Heart right ventricle (tissue), 16 donors: ENCODE results near the gene SMS. TPM values are rescaled to one million over a fixed set of nuclear protein-coding genes. Genes with fewer than 3 reads are reported as not detected.

ENCODE experiments used
- ATAC-seq, 8 donors: fragments of 200-7000 bp; cut with Tn5 transposase; one replicate each; pipeline ENCODE4 v1.9.1; 2020; ENCODE audit warnings: mild to moderate bottlenecking in 8 of 8, moderate library complexity in 8 of 8, moderate number of reproducible peaks in 1 of 8
- DNase-seq, 2 donors: peaks; one replicate each; pipeline ENCODE4 v3.0.0-alpha.2; 2020
- H3K27ac ChIP-seq, 10 donors: fragments of 200-600 bp; sonication (generic) in 2 of 10; one replicate each; pipeline versions ENCODE4 v1.5.0 to v1.8.0; 2020 to 2022; ENCODE audit warnings: mild to moderate bottlenecking in 3 of 10
- H3K27me3 ChIP-seq, 7 donors: fragments of 200-600 bp; one replicate each; pipeline ENCODE4 v1.8.0; 2021 to 2022; ENCODE audit warnings: mild to moderate bottlenecking in 2 of 7
- H3K36me3 ChIP-seq, 9 donors: fragments of 200-600 bp; sonication (generic) in 1 of 9; one replicate each; pipeline versions ENCODE4 v1.5.0 to v1.8.0; 2020 to 2022; ENCODE audit warnings: mild to moderate bottlenecking in 2 of 9
- H3K4me1 ChIP-seq, 9 donors: fragments of 200-600 bp; sonication (generic) in 1 of 9; one replicate each; pipeline versions ENCODE4 v1.5.0 to v1.8.0; 2020 to 2022; ENCODE audit warnings: mild to moderate bottlenecking in 4 of 9
- H3K4me3 ChIP-seq, 10 donors: fragments of 200-600 bp; sonication (generic) in 2 of 10; one replicate each; pipeline versions ENCODE4 v1.5.0 to v1.8.0; 2020 to 2022; ENCODE audit warnings: mild to moderate bottlenecking in 7 of 10, moderate library complexity in 2 of 10
- H3K9me3 ChIP-seq, 11 donors: fragments of 200-600 bp in 10 of 11; sonication (generic) in 2 of 11; one replicate each; pipeline versions ENCODE4 v1.5.0 to v1.8.0; 2013 to 2022; ENCODE audit warnings: mild to moderate bottlenecking in 2 of 11, control low read depth in 1 of 11, moderate library complexity in 1 of 11
- CTCF ChIP-seq, 9 donors: fragments of 200-600 bp; sonication (generic) in 2 of 9; IDR thresholded peaks; one replicate each; pipeline versions ENCODE4 v1.5.0 to v1.8.0; 2021 to 2022; ENCODE audit warnings: antibody characterized with exemption in 9 of 9, mild to moderate bottlenecking in 5 of 9, moderate library complexity in 1 of 9
- WGBS, 2 donors: extraction: QIAGEN DNeasy Blood & Tissue Kit; methylation state at CpG; one replicate each; pipeline ENCODE4 v1.1.7; 2013; ENCODE audit warnings: inconsistent platforms in 1 of 2; 5-methylcytosine and 5-hydroxymethylcytosine counted together
- intact Hi-C, 10 donors: fragments of 100-400 bp; cut with DNase I; formaldehyde crosslinking; loops; one replicate each; pipeline versions ENCODE4 v1.11.1 to v1.14.2; 2022
- polyA plus RNA-seq, 2 donors: library from polyadenylated mRNA; stranded (reverse); fragments of 200-250 nt; gene quantifications; one replicate each; pipeline ENCODE4 v1.2.3, GENCODE V29; 2013
- total RNA-seq, 10 donors: library from RNA; stranded (reverse); fragmentation: NEBNext Ultra II Directional in 3 of 10; extraction: Animal tissue kit (Norgen Biotek cat#: 25700) in 3 of 10; gene quantifications; one replicate each; pipeline versions ENCODE4 v1.2.1 to v1.2.4, GENCODE V29; 2021 to 2023
- donor health status: Arrhythmogenic right ventricular cardiomyopathy.
- donor health status: ischemic (EF 13 %, LVEDD 7.1; RV severe dilation, severe dysfunction).
- donor health status: healthy with polysubstance abuse.
- donor health status: DM: no; HTN: yes; CAD: no.
- donor health status: DM: no; HTN: no; CAD: no.
- donor health status: ischemic (EF 25% LVEDD 6.9; RV normal size, moderate dysfunction).
- donor health status: ischemic (EF 25% LVEDD 5.7; RV mildly dilated, moderate dysfunction).
- donor health status: healthy.
- donor health status: DM: yes; HTN: yes; CAD: no.
- donor health status: Ischemic cardiomyopathy.
- donor health status: ischemic (EF 35%, LVEDD 5.7; RV mildly dilated, moderate dysfunction).
- donor health status: nonischemic (EF 11% LVEDD 7.7; RV severe dilation, severe dysfunction).
- donor health status: DM: yes; HTN: yes; CAD: no.
- donor health status: PGD.
- donor health status: ischemic (EF 29% LVEDD 5.4; RV normal size, mild dysfunction).
- donor health status: nonischemic (EF 23%, LVEDD 6.1; RV moderate dilation, normal function).

SMS gene
- total and polyA plus RNA-seq, 12 donors: 22.3 to 70.9 (median 53.5) TPM

GRCh38 chrX:22024577-22024976, 84.1 kb downstream of the SMS start:
- Histone ChIP-seq H3K9me3 (peaks cover 0 to 3% (median 0%) of the 10 kb centered on the region in 11 donors), H3K4me3 (no peak overlapping the region), H3K27me3 (no peaks in the 10 kb centered on the region), H3K4me1 (no peaks in the 10 kb centered on the region), H3K36me3 (no peaks in the 10 kb centered on the region), H3K27ac (no peak overlapping the region)
- DNase-seq (no peak), ATAC-seq (no peak)
- intact Hi-C loops: loop anchor here in 1 of 10 donors (5.0 kb wide), 1 partner anchor 1092 kb away; no protein-coding TSS in a partner anchor
- no peak for TF ChIP-seq CTCF (IDR thresholded peaks at IDR 0.05)
- 59 to 63% methylated on average over 2 of the region's 2 CpGs for WGBS, 2 donors

- Histone ChIP-seq H3K27ac (no peak overlapping the region), H3K4me3 (no peak overlapping the region), H3K36me3 (no peaks in the 10 kb centered on the region), H3K9me3 (peaks cover 0 to 3% (median 0%) of the 10 kb centered on the region in 11 donors), H3K4me1 (no peaks in the 10 kb centered on the region), H3K27me3 (no peaks in the 10 kb centered on the region)
- no peak for TF ChIP-seq CTCF (IDR thresholded peaks at IDR 0.05)
- 70 to 75% methylated on average over 7 of the region's 7 CpGs for WGBS, 2 donors
- no peak for ATAC-seq
- no peak for DNase-seq
- intact Hi-C loops: no loop called here
Measured at GRCh38 chrX:22025751-22026150, 85.2 kb downstream of the SMS start.

DNA sequence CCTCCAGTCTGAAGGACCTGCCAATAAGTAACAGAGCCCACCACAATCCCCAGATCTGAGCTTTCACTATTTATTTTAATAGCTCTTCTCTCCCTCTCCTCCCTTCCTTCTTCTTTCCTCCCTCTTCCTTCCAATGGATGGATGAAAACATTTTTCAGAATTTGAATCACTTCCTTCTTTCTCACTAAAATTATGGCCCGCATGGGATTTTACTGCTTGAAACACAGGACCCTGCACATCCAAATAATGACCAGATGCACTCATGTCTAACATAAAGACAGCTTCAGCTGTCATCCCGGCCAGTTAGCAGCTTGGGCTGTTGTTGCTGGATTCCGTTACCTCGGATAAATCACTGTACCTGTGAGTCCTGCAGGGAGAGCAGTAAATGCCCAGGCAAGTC, 86.2 kb downstream of the SMS start:
- ATAC-seq (no peak), DNase-seq (no peak)
- Histone ChIP-seq H3K4me1 (no peaks in the 10 kb centered on the region), H3K36me3 (no peaks in the 10 kb centered on the region), H3K9me3 (no peaks in the 10 kb centered on the region), H3K27ac (no peak overlapping the region), H3K27me3 (no peaks in the 10 kb centered on the region), H3K4me3 (no peak overlapping the region)
- intact Hi-C loops: no loop called here
- 74 to 78% methylated on average over 4 of the region's 4 CpGs for WGBS, 2 donors
- no peak for TF ChIP-seq CTCF (IDR thresholded peaks at IDR 0.05)

DNA sequence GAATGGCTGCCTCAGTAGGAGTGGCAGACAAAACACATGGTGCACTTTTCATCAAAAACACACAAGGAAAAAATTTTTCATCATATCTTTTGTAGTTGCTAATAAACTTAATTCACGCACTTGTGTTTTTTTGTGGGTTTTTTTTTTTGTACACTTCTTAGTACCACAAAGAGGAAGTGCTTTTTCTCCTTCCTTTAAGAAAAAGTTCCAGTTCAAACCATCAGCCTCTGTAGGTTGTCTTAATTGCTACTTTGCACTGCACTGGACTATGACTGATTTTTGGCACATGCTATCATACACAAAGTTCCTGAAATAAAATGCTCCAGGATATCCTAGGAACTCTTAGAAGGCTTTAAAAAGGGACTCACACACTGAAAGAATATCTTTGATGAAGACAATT, 91.6 kb downstream of the SMS start, which contains the start of gene PHEX:
TSS of gene PHEX (plus strand) at position 242 of the 400 bp plus-strand sequence. CDS start 681 bp downstream, outside the sequence.
- Histone ChIP-seq H3K36me3 (no peaks in the 10 kb centered on the region), H3K9me3 (no peaks in the 10 kb centered on the region), H3K27me3 (peaks cover 0 to under 1% (median 0%) of the 10 kb centered on the region in 7 donors), H3K4me1 (no peaks in the 10 kb centered on the region), H3K27ac (no peak within 1 kb of the TSS), H3K4me3 (no peak within 1 kb of the TSS)
- DNase-seq: no peak
- ATAC-seq: no peak
- intact Hi-C loops: no loop called here
- 48 to 69% methylated on average over 1 of the region's 1 CpG for WGBS, 2 donors
- TF ChIP-seq CTCF (IDR thresholded peaks at IDR 0.05): no peak
